Germinal center (tissue), 1 donor: Measurements from ENCODE around the gene C11orf42.
"Not testable (repeated sequence)": the region's sequence is repeated elsewhere in the genome, so short reads cannot be mapped to it uniquely, and the experiment has no call there.

Experiments
- DNase-seq: peaks from one replicate; pipeline ENCODE4 v3.0.0; 2012; ENCODE audit warnings: mixed read lengths, low spot score

C11orf42 gene

GRCh38 chr11:6223854-6224253 lies 18.5 kb downstream of the C11orf42 start:
- DNase-seq = no peak

GRCh38 chr11:6224421-6224820 lies 19.1 kb downstream of the C11orf42 start:
- no peak for DNase-seq

GRCh38 chr11:6225024-6225423 lies 19.7 kb downstream of the C11orf42 start:
- DNase-seq = no peak

- DNase-seq = no peak
Observed at GRCh38 chr11:6225896-6226295, 20.5 kb downstream of the C11orf42 start.

GRCh38 chr11:6228520-6228919 lies 23.2 kb downstream of the C11orf42 start:
- DNase-seq = no peak

GRCh38 chr11:6229911-6230310 lies 24.6 kb downstream of the C11orf42 start:
- DNase-seq = no peak

GRCh38 chr11:6232899-6233298 lies 27.5 kb downstream of the C11orf42 start:
- DNase-seq = no peak

GRCh38 chr11:6233984-6234386 lies 28.6 kb downstream of the C11orf42 start:
- DNase-seq = no peak

- peak; percentile 95 for DNase-seq
Observed at GRCh38 chr11:6234387-6235107, 29.2 kb downstream of the C11orf42 start, which contains the start of gene FHIP1B. FHIP1B (minus strand) TSS chr11:6234636; CDS start chr11:6224516, 10,120 bp downstream.

- DNase-seq = no peak
Observed at GRCh38 chr11:6237266-6237665, 31.9 kb downstream of the C11orf42 start.

GRCh38 chr11:6237761-6238302 lies 32.5 kb downstream of the C11orf42 start:
- DNase-seq = no peak

GRCh38 chr11:6238902-6239301 lies 33.5 kb downstream of the C11orf42 start, which contains the start of gene CNGA4:
CNGA4 (plus strand) TSS chr11:6239089; CDS start chr11:6239207, 118 bp downstream.
- DNase-seq = no peak

GRCh38 chr11:6240139-6240538 lies 34.8 kb downstream of the C11orf42 start:
- DNase-seq = no peak

GRCh38 chr11:6240781-6241180 lies 35.4 kb downstream of the C11orf42 start:
- DNase-seq = no peak

- no peak for DNase-seq
Observed at GRCh38 chr11:6241316-6241715, 36.0 kb downstream of the C11orf42 start.

GRCh38 chr11:6245536-6245935 lies 40.2 kb downstream of the C11orf42 start:
- DNase-seq = no peak

GRCh38 chr11:6248248-6248647 lies 42.9 kb downstream of the C11orf42 start:
- no peak for DNase-seq

- DNase-seq = not testable (repeated sequence)
Observed at GRCh38 chr11:6248897-6249296, 43.5 kb downstream of the C11orf42 start.

GRCh38 chr11:6249770-6250555 lies 44.6 kb downstream of the C11orf42 start:
- no peak for DNase-seq

- peak; percentile 60 for DNase-seq
Observed at GRCh38 chr11:6251120-6251733, 45.9 kb downstream of the C11orf42 start.

- DNase-seq = no peak
Observed at GRCh38 chr11:6251990-6252473, 46.7 kb downstream of the C11orf42 start.

- DNase-seq = no peak
Observed at GRCh38 chr11:6253197-6253596, 47.8 kb downstream of the C11orf42 start.
